ENCODE results near the gene SERTAD3.

DNA sequence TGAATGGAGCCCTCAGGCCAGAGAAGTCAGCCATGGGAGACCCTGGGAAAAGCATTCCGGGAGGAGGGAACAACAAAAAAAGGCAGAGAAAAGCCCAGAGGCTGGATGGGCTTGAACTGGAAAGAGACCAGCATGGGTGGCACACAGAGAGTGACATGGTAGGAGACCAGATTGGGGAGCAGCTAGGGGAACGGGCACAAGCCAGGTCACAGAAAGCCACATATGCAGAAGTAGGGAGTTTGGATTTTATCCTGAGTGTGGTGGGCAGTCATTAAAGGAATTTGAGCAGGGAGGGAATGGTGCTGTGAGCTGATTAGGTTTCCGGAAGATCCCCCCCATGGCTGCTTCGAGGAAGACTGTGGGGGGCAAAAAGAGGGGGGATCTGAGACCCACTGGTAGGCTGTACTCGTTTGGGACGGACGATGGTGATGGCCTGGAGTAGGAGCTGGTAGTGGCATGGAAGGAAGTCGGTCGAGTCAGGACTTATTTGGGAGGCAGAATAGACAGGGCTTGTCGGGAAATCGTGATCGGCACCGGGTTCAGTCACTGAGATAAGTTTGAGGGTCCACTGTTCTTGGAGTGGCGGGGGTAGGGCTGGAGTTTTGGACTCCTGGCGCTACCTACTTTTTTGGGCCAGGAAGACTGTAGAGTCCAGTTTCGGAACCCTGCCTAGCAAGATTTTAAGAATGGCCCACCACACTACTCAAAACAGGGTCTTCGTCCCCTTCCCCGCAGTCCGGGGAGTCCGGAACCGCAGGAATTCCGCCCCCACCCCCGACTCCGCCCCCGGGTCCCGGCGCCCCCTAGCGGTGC lies 19.3 kb downstream of the SERTAD3 start:
- TF ChIP-seq FOXK2 (IDR thresholded peaks at IDR 0.05), result no peak
- no peak for TF ChIP-seq ATF3 (IDR thresholded peaks at IDR 0.05; ENCODE audit: borderline replicate concordance, extremely low read depth, low read depth, low read length)
- TF ChIP-seq NFXL1 (IDR thresholded peaks at IDR 0.05; ENCODE audit: borderline replicate concordance), result no peak
- no peak for TF ChIP-seq CTCF (IDR thresholded peaks at IDR 0.05 in 2 of 3, conservative IDR thresholded peaks at IDR 0.05 in 1 of 3; ENCODE audit: control insufficient read depth in 2 of 3, extremely low read depth in 1 of 3, insufficient read depth in 1 of 3, low read depth in 3 of 3, low read length in 3 of 3)
- TF ChIP-seq IRF3 (IDR thresholded peaks at IDR 0.05), result no peak
- TF ChIP-seq SP1 (IDR thresholded peaks at IDR 0.05; ENCODE audit: low read depth, low read length), result no peak
- TF ChIP-seq SIX5 (IDR thresholded peaks at IDR 0.05; ENCODE audit: low read depth, low read length, severe bottlenecking), result no peak
- no peak for TF ChIP-seq YY1 (IDR thresholded peaks at IDR 0.05; ENCODE audit: low read depth, low read length)
- TF ChIP-seq, protein P1, sequence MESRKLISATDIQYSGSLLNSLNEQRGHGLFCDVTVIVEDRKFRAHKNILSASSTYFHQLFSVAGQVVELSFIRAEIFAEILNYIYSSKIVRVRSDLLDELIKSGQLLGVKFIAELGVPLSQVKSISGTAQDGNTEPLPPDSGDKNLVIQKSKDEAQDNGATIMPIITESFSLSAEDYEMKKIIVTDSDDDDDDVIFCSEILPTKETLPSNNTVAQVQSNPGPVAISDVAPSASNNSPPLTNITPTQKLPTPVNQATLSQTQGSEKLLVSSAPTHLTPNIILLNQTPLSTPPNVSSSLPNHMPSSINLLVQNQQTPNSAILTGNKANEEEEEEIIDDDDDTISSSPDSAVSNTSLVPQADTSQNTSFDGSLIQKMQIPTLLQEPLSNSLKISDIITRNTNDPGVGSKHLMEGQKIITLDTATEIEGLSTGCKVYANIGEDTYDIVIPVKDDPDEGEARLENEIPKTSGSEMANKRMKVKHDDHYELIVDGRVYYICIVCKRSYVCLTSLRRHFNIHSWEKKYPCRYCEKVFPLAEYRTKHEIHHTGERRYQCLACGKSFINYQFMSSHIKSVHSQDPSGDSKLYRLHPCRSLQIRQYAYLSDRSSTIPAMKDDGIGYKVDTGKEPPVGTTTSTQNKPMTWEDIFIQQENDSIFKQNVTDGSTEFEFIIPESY (IDR thresholded peaks at IDR 0.05), result no peak
- no peak for TF ChIP-seq ESRRA (IDR thresholded peaks at IDR 0.05; ENCODE audit: low read length)
- TF ChIP-seq POLR2A (IDR thresholded peaks at IDR 0.05; ENCODE audit: low read depth, low read length), result no peak
- TF ChIP-seq JUND (IDR thresholded peaks at IDR 0.05; ENCODE audit: low read depth, low read length), result no peak
- TF ChIP-seq, protein P2, sequence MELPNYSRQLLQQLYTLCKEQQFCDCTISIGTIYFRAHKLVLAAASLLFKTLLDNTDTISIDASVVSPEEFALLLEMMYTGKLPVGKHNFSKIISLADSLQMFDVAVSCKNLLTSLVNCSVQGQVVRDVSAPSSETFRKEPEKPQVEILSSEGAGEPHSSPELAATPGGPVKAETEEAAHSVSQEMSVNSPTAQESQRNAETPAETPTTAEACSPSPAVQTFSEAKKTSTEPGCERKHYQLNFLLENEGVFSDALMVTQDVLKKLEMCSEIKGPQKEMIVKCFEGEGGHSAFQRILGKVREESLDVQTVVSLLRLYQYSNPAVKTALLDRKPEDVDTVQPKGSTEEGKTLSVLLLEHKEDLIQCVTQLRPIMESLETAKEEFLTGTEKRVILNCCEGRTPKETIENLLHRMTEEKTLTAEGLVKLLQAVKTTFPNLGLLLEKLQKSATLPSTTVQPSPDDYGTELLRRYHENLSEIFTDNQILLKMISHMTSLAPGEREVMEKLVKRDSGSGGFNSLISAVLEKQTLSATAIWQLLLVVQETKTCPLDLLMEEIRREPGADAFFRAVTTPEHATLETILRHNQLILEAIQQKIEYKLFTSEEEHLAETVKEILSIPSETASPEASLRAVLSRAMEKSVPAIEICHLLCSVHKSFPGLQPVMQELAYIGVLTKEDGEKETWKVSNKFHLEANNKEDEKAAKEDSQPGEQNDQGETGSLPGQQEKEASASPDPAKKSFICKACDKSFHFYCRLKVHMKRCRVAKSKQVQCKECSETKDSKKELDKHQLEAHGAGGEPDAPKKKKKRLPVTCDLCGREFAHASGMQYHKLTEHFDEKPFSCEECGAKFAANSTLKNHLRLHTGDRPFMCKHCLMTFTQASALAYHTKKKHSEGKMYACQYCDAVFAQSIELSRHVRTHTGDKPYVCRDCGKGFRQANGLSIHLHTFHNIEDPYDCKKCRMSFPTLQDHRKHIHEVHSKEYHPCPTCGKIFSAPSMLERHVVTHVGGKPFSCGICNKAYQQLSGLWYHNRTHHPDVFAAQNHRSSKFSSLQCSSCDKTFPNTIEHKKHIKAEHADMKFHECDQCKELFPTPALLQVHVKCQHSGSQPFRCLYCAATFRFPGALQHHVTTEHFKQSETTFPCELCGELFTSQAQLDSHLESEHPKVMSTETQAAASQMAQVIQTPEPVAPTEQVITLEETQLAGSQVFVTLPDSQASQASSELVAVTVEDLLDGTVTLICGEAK (IDR thresholded peaks at IDR 0.05; ENCODE audit: borderline replicate concordance), result no peak
- TF ChIP-seq SIN3A (IDR thresholded peaks at IDR 0.05; ENCODE audit: low read depth, low read length), result no peak

Measured in GM12878 (cell line).